GM10847 (cell line): ENCODE measurements around the gene CLNK.

Experiments used
- POLR2A ChIP-seq: IDR thresholded peaks from 2 replicates; pipeline ENCODE4 v1.6.1; 2011; ENCODE audit not compliant: insufficient read length; ENCODE audit errors: extremely low read depth

Gene CLNK

DNA sequence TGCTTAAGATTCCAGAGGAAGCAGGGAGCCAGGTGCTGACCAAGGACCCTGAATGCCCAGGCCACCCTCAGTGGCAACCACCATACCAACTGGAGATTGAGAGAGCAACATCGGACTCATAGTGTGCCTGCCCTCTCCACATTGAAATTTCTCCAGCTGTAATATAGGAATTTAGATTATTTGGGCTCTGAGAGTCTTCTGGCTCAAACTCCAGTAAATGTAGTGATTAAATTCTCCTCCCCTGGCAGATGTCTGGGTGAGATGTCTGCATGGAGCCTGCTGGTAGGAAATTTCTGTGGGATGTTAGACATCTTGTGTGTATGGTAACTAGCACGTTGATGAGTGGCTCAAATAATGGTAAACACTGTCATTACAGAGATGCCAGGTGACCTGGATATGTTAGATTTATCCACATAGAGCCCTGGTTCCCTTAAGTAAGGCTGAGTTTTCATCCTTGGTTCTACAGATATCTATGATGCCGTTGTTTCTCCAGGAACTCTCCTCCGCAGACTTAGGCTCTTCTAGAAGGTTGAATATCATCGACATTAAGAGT lies 70.6 kb downstream of the CLNK start:
- no peak for TF ChIP-seq POLR2A

DNA sequence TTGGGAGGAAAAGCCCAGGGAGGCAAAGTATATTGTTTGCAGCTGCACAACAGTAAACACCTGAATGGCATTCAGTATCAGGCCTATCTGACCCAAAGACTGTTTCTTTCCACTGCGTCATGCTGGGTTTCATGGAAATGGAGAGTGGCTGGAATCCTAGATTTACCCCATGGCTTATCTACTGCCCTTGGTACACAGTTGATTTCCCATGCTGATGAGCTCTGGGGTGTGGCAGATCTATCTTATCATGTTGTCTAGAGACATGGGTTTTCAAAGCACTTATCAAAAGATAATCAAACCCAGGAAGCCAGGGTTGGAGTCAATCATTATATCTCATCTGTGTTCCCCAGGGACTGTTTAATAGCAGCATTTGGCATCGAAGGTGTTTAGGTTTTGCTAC lies 72.1 kb downstream of the CLNK start:
- TF ChIP-seq POLR2A = no peak

DNA sequence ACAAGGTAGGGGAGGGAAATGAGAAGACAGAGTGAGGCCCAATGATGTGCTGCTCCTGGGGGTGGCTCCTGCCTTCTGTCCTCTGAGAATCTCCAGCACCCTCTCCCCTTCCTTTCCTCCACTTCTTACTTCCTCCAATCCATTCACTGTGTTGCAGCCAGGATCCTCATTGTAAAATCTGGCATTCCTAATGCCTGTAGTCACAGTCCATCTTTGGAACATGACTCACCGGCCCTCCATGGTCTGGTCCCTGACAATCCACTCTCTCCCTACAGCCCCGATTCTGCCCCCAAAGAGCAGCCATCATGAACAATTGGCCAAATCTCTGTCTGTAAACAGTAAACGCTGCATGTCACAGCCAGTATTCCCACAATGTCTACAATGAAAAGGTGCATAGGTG lies 72.9 kb downstream of the CLNK start:
- TF ChIP-seq POLR2A = no peak

- TF ChIP-seq POLR2A = no peak
Measured at GRCh38 chr4:10608501-10609219, 75.9 kb downstream of the CLNK start.

- no peak for TF ChIP-seq POLR2A
Measured at GRCh38 chr4:10607206-10607605, 77.4 kb downstream of the CLNK start.

GRCh38 chr4:10606483-10607155 lies 77.9 kb downstream of the CLNK start:
- TF ChIP-seq POLR2A = no peak

DNA sequence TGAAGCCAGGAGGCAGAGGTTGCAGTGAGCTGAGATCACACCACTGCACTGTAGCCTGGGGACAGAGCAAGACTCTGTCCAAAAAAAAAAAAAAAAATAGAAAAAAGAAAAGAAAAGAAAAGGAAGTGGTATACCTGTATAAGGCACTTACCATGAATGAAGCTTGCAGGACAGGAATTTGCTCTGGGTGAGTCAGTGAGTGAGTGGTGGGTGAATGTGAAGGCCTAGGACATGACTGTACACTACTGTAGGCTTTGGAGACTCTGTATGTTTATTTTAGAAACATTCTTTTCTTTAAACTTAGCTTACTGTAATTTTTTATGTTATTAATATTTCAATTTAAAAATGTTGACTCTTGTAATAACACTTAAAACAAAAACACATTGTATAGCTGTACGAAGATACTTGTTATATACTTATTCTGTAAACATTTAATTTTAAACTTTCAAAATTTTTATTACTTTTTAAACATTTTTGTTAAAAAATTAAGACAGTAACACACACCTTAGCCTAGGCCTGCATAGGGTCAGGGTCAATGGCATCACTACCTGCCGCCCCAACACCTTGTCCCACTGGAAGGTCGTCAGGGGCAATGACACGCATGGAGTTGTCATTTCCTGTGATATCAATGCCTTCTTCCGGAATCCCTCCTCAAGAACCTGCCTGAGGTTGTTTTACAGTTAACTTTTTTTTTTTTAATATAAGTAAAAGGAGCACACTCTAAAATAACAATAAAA lies 78.7 kb downstream of the CLNK start:
- TF ChIP-seq POLR2A = no peak

GRCh38 chr4:10605031-10605430 lies 79.5 kb downstream of the CLNK start:
- TF ChIP-seq POLR2A = no peak

- no peak for TF ChIP-seq POLR2A
Measured at GRCh38 chr4:10599574-10599973, 85.0 kb downstream of the CLNK start.

GRCh38 chr4:10598829-10599228 lies 85.7 kb downstream of the CLNK start:
- no peak for TF ChIP-seq POLR2A

DNA sequence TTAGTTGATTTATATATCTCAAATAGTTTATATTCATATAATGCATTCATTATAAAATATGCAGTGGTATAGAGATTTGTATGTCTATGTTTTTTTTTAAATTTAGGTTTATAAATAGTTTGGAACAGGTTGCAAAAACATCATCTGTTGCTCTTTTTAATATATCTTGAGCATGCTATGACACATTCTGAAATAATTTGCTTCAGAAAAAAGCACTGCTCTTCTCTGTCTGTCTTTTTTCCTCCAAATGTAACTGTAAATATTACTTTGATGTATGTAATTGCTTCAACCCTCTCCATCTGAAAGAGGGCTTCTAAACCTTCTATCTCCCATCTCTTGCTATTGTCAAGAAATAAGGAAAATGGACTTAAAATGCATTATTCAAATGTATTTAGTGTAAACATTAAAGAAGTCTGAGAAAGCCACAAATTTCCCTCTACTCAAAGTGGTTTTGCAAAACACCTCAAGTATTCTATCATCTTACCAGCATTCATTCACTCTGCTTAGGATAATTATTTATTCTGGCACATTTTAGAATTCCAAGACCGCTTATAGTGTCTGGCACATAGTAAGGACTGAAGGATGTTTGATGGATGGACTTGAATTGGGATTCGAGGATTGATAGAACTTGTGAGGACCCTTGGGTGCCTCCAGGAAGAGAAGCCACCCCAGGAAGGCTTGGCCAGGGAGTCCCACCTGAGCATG lies 87.8 kb downstream of the CLNK start:
- no peak for TF ChIP-seq POLR2A

DNA sequence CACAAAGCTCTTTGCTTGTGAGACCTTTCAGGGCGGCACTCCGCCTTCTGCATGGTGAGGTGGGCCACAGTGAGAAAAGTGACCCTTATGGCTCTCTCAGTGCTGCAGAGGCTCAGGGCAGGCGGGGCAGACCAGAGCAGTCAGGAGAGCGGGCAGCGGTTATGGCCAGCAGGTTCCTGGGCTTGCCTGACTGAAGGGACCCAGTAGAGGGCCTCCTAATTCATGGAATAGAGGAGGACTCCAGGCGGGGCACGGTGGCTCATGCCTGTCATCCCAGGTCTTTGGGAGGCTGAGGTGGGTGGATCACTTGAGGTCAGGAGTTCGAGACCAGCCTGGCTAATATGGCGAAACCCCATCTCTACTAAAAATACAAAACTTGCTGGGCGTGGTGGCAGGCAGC lies 91.4 kb downstream of the CLNK start:
- no peak for TF ChIP-seq POLR2A

- no peak for TF ChIP-seq POLR2A
Measured at GRCh38 chr4:10590896-10591295, 93.7 kb downstream of the CLNK start.

- no peak for TF ChIP-seq POLR2A
Measured at GRCh38 chr4:10589799-10590198, 94.8 kb downstream of the CLNK start.

GRCh38 chr4:10589321-10589720 lies 95.2 kb downstream of the CLNK start:
- TF ChIP-seq POLR2A = no peak

GRCh38 chr4:10587697-10588096 lies 96.9 kb downstream of the CLNK start:
- TF ChIP-seq POLR2A = no peak

DNA sequence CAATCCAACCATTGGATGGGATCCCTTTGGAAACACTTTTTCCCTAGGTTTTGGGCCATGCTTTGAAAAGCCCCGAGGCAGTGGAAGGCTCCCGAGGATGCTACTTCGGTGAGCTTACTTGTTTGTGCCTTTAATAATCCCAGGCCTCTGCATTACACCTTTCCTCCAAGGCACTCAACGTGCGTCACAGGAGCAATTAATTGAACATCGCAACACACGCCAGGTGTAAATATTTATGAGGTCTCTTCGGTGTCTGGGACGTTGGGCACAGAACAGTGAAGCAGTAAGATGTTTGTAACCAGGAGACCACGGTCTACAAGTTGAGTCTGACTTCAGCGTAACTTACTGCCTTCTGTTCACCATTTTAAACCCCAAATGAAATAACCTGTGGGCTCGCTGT lies 97.3 kb downstream of the CLNK start:
- no peak for TF ChIP-seq POLR2A
